ENCODE measurements around the gene HPSE. TPM values are rescaled to one million over a fixed set of nuclear protein-coding genes. Genes with fewer than 3 reads are reported as not detected.
A peak's percentile ranks its signal among the peaks of the same experiment; 100 is the strongest.

Gene HPSE
- 10 to 100 TPM in 2 of 3 donors, 1 to 10 TPM in 1; 6.9 to 17.2 (median 14.0) TPM for total RNA-seq
- long read RNA-seq, donor 1, full-length matches to known transcripts = 9 of 11 reads
- long read RNA-seq, donor 1, partial matches to known transcripts = 1 of 11 reads
- long read RNA-seq, donor 1, other reads (novel, unspliced or antisense) = 1 of 11 reads
- long read RNA-seq, donor 2, full-length matches to known transcripts = 24 of 28 reads
- long read RNA-seq, donor 2, partial matches to known transcripts = 3 of 28 reads
- long read RNA-seq, donor 2, other reads (novel, unspliced or antisense) = 1 of 28 reads

DNA sequence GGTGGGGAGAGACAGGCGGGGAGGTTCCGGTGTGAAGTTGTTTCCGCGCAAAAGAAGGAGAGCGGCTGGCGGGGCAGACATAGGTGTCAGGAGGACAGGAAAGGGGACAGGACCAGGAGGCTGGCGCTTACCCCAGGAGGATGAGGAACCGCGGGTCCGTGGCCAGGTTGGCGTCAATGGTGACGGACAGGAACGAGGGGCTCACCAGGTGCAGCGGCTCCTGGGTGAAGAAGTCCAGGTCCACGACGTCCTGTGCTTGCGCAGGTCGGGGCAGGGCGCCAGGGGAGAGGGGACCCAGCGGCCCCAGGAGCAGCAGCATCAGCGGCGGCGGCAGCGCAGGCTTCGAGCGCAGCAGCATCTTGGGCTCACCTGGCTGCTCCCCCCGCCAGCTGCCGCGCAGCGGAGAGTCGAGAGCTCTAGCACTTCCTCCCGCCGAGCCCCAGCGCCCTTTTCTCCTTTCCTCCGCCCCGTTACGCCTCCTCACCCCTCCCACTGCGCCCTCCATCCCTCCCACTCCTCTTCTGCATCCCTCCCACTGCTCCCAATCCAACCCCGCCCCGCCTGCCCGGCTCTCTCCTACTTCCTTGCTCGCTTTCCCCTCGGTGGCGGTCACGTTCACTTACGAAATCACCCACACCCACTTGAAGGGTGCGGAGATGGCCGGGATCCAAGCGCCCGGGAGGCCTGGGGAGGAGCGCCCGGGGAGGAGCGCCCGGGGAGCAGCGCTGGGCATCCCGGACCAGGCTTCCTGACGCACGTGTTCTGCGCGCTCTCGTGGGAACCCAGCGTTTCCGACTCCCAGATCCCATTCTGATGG is at the start of gene HPSE:
TSS of gene HPSE (minus strand) at position 424 of the 817 bp plus-strand sequence. CDS start at position 358, 66 bp downstream.
- H3K9me3 ChIP-seq = peaks cover 2% of the 10 kb centered on the region
- H3K4me1 ChIP-seq (ENCODE audit: low read depth) = no peaks in the 10 kb centered on the region
- H3K36me3 ChIP-seq (ENCODE audit: low read depth) = no peaks in the 10 kb centered on the region
- DNase-seq = peak; percentile 95 to 97 (median 96)
- TF ChIP-seq, protein P1, sequence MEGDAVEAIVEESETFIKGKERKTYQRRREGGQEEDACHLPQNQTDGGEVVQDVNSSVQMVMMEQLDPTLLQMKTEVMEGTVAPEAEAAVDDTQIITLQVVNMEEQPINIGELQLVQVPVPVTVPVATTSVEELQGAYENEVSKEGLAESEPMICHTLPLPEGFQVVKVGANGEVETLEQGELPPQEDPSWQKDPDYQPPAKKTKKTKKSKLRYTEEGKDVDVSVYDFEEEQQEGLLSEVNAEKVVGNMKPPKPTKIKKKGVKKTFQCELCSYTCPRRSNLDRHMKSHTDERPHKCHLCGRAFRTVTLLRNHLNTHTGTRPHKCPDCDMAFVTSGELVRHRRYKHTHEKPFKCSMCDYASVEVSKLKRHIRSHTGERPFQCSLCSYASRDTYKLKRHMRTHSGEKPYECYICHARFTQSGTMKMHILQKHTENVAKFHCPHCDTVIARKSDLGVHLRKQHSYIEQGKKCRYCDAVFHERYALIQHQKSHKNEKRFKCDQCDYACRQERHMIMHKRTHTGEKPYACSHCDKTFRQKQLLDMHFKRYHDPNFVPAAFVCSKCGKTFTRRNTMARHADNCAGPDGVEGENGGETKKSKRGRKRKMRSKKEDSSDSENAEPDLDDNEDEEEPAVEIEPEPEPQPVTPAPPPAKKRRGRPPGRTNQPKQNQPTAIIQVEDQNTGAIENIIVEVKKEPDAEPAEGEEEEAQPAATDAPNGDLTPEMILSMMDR (IDR thresholded peaks at IDR 0.05) = no peak
- peak within 1 kb of the TSS; percentile 32 for H3K4me3 ChIP-seq
- intact Hi-C loops (cut with DNase I, micrococcal nuclease) = no loop called here
- ATAC-seq = peak; percentile 98

DNA sequence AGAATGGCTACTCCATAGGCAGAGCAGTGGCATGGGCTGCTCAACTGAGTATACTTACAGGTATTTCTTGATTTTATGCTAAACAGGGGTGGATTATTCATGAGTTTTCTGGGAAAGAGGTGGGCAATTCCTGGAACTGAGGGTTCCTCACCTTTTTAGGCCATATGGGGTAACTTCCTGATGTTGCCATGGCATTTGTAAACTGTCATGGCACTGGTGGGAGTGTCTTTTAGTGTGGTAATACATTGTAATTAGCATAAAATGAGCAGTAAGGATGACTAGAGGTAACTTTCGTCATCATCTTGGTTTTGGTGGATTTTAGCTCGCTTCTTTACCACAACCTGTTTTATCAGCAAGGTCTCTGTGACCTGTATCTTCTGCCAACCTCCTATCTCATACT is 48.2 kb upstream of the HPSE start:
- ATAC-seq (no peak), DNase-seq (no peak)
- peaks cover 10% of the 10 kb centered on the region for H3K9me3 ChIP-seq
- intact Hi-C loops (cut with DNase I, micrococcal nuclease) = no loop called here
- H3K4me1 ChIP-seq (ENCODE audit: low read depth) = no peaks in the 10 kb centered on the region
- TF ChIP-seq, protein P1 (IDR thresholded peaks at IDR 0.05) = no peak
- no peaks in the 10 kb centered on the region for H3K36me3 ChIP-seq (ENCODE audit: low read depth)
- no peak overlapping the region for H3K4me3 ChIP-seq

DNA sequence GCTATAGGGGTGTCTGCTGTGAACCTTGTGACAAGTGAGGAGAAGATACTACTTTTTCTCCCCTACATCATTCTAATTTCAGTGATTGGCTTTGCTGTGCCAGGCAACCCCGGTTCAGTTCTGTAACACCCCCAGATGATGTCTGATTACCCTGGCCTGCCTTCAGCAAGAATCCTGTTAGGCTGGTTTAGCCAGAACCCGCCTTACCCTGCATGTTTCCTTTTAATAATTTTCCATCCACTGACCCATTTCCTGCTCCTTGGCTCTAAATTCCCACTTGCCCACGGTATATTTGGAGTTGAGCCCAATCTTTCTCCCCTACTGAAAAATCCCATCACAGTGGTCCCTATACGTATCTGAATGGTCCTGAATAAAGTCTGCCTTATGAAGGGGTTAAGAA is 46.5 kb upstream of the HPSE start:
- TF ChIP-seq, protein P1 (IDR thresholded peaks at IDR 0.05) = no peak
- no peak for ATAC-seq
- no peaks in the 10 kb centered on the region for H3K4me1 ChIP-seq (ENCODE audit: low read depth)
- intact Hi-C loops (cut with DNase I, micrococcal nuclease) = no loop called here
- H3K9me3 ChIP-seq = peaks cover 10% of the 10 kb centered on the region
- H3K36me3 ChIP-seq (ENCODE audit: low read depth) = no peaks in the 10 kb centered on the region
- no peak for DNase-seq
- no peak overlapping the region for H3K4me3 ChIP-seq

DNA sequence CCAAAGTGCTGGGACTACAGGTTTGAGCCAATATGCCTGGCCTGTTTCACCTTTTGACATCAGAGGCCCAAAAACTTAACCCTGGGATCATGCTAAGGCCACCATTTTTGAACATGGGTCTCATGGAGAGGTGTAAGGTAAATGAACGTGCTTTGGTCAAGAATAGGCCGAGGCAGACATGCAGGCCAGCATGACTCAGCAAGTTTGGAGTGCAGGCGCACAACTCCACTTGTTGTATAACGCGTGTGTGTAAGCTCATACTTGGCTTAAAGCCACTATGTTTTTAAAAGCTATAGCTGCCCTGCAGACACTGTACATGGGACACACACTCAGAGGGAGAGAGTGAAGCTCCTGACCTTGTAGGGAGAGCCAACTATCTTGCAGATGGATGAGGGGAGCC is 43.8 kb upstream of the HPSE start:
- no peak for ATAC-seq
- no peak overlapping the region for H3K4me3 ChIP-seq
- H3K9me3 ChIP-seq = peaks cover 10% of the 10 kb centered on the region
- no peaks in the 10 kb centered on the region for H3K36me3 ChIP-seq (ENCODE audit: low read depth)
- H3K4me1 ChIP-seq (ENCODE audit: low read depth) = no peaks in the 10 kb centered on the region
- intact Hi-C loops (cut with DNase I, micrococcal nuclease) = no loop called here
- DNase-seq = no peak
- TF ChIP-seq, protein P1 (IDR thresholded peaks at IDR 0.05) = no peak

DNA sequence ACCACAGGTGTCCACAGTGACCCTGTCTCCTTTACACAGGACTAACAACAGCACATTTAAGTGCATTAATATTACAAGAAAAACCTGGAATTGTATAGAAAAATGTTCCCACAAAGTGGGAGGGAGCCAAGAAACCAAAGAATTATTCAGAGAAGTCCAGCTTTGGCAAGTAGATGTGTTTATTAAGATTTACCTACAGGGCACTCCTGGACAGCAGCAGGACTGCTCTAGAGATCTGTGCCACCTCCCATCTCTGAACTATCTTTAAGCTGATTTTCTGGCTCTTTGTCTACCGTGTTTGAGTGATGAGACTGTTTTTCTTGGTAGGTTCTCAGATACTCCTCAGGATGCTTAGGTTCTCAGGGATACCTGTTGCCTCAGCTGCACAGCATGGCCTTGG is 38.3 kb upstream of the HPSE start:
- Histone ChIP-seq H3K36me3 (ENCODE audit: low read depth) (no peaks in the 10 kb centered on the region), H3K4me3 (no peak overlapping the region), H3K4me1 (ENCODE audit: low read depth) (no peaks in the 10 kb centered on the region), H3K9me3 (no peaks in the 10 kb centered on the region)
- intact Hi-C loops (cut with DNase I, micrococcal nuclease) = no loop called here
- ATAC-seq (no peak), DNase-seq (no peak)
- TF ChIP-seq, protein P1 (IDR thresholded peaks at IDR 0.05) = no peak

All from mucosa of descending colon (tissue), 3 donors.